GM12891 (cell line): ENCODE data around the gene KRT9.

Experiments used
- POLR2A ChIP-seq: IDR thresholded peaks from 2 replicates; pipeline ENCODE4 v1.6.1; 2011; ENCODE audit warnings: low read depth, low read length, control low read depth
- POLR2AphosphoS5 ChIP-seq: IDR thresholded peaks from 2 replicates; pipeline ENCODE4 v1.6.1; 2011; ENCODE audit warnings: low read depth, low read length, control low read depth
- POU2F2 ChIP-seq: IDR thresholded peaks from 2 replicates; pipeline ENCODE4 v1.6.1; 2011; ENCODE audit warnings: low read depth, mild to moderate bottlenecking, control low read depth, low read length, moderate library complexity
- TAF1 ChIP-seq: IDR thresholded peaks from 2 replicates; pipeline ENCODE4 v1.6.1; 2011; ENCODE audit warnings: low read depth, low read length, control low read depth

DNA sequence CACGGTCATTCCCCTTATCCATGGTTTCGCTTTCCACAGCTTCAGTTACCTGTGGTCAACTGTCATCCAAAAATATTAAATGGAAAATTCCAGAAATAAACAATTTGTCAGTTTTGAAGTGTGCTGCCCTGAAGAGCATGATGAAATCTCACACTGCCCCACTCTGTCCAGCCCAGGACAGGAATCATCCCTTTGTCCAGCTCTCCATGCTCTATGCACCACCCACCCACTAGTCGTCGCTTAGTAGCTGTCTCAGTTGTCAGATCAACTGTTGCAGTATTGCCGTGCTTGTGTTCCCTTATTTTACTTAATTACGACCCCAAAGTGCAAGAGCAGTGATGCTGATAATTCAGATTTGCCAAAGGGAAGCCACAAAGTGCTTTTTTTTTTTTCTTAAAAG is 10.3 kb downstream of the KRT9 start:
- TF ChIP-seq POLR2AphosphoS5 (no peak), POLR2A (no peak), TAF1 (no peak), POU2F2 (no peak)
